Heart left ventricle (tissue), 13 donors: ENCODE results near the gene NECAP2.

Experiments
- CTCF ChIP-seq, 12 donors: fragments of 200-600 bp; sonication (generic) in 4 of 12; IDR thresholded peaks; one replicate each; pipeline versions ENCODE4 v1.5.0 to v1.8.0; 2018 to 2022; ENCODE audit warnings: antibody characterized with exemption in 12 of 12, mild to moderate bottlenecking in 5 of 12
- POLR2A ChIP-seq, 2 donors: fragments of 450-650 bp; IDR thresholded peaks; one replicate each; pipeline ENCODE4 v1.6.1; 2017; ENCODE audit warnings: antibody characterized with exemption in 2 of 2, mild to moderate bottlenecking in 2 of 2, moderate library complexity in 2 of 2
- donor health status: ischemic (EF 13 %, LVEDD 7.1; RV severe dilation, severe dysfunction).
- donor health status: DM: no; HTN: yes; CAD: no.
- donor health status: DM: no; HTN: no; CAD: no.
- donor health status: ischemic (EF 25% LVEDD 6.9; RV normal size, moderate dysfunction).
- donor health status: ischemic (EF 25% LVEDD 5.7; RV mildly dilated, moderate dysfunction).
- donor health status: ischemic (EF 35%, LVEDD 5.7; RV mildly dilated, moderate dysfunction).
- donor health status: nonischemic (EF 11% LVEDD 7.7; RV severe dilation, severe dysfunction).
- donor health status: DM: yes; HTN: yes; CAD: no.
- donor health status: PGD.
- donor health status: ischemic (EF 29% LVEDD 5.4; RV normal size, mild dysfunction).
- donor health status: nonischemic (EF 23%, LVEDD 6.1; RV moderate dilation, normal function).

GRCh38 chr1:16410803-16411202, 29.7 kb upstream of the NECAP2 start:
- TF ChIP-seq CTCF (IDR thresholded peaks at IDR 0.05) (no peak), POLR2A (IDR thresholded peaks at IDR 0.05) (no peak)
